K562 (cell line): ENCODE measurements around the gene OR13C5.

Experiments
- AFF4 ChIP-seq: sonication (generic); formaldehyde crosslinking; IDR thresholded peaks from 2 replicates; pipeline ENCODE4 v1.8.0; 2023; ENCODE audit warnings: mild to moderate bottlenecking, missing genetic modification reagents
- CEBPG ChIP-seq, 3 experiments: fragments of 200-800 bp in 1 of 3; sonication (Bioruptor generic) in 1 of 3; sonication (generic) in 1 of 3; formaldehyde crosslinking in 1 of 3; IDR thresholded peaks in 2 of 3; conservative IDR thresholded peaks in 1 of 3; 2 replicates each; pipeline versions ENCODE4 v1.6.1 to v1.8.0; 2016 to 2022; ENCODE audit warnings: missing compliant biosample characterization in 2 of 3, missing genetic modification characterization in 2 of 3, mild to moderate bottlenecking in 1 of 3, missing genetic modification reagents in 1 of 3
- EZH2 ChIP-seq: IDR thresholded peaks from 2 replicates; pipeline ENCODE4 v1.6.1; 2012; ENCODE audit warnings: low read depth, mild to moderate bottlenecking, inconsistent platforms, low read length, borderline replicate concordance
- HDAC6 ChIP-seq: IDR thresholded peaks from 2 replicates; pipeline ENCODE4 v1.6.1; 2012; ENCODE audit warnings: low read depth, mild to moderate bottlenecking, control low read depth, inconsistent platforms, low read length, moderate library complexity
- KDM1A ChIP-seq, 2 experiments: fragments of 450-650 bp; IDR thresholded peaks; 2 replicates each; pipeline ENCODE4 v1.6.1; 2016; ENCODE audit warnings: mild to moderate bottlenecking in 2 of 2
- NRF1 ChIP-seq, 2 experiments: fragments of 450-650 bp; IDR thresholded peaks in 1 of 2; conservative IDR thresholded peaks in 1 of 2; 2 replicates each; pipeline ENCODE4 v1.6.1; 2014; ENCODE audit warnings: mild to moderate bottlenecking in 2 of 2
- RCOR1 ChIP-seq, 2 experiments: IDR thresholded peaks; 2 replicates each; pipeline ENCODE4 v1.6.1; 2012; ENCODE audit warnings: low read depth in 2 of 2, low read length in 2 of 2, borderline replicate concordance in 1 of 2, improper control_type of control experiment in 1 of 2
- SP1 ChIP-seq: sonication (generic); formaldehyde crosslinking; IDR thresholded peaks from 2 replicates; pipeline ENCODE4 v1.8.1; 2022; ENCODE audit warnings: mild to moderate bottlenecking, missing genetic modification reagents
- TBP ChIP-seq: optimal IDR thresholded peaks from 2 replicates; pipeline ENCODE3; 2011; ENCODE audit warnings: low read depth, low read length, improper control_type of control experiment
- ZBTB33 ChIP-seq: sonication (generic); formaldehyde crosslinking; IDR thresholded peaks from 2 replicates; pipeline ENCODE4 v1.8.1; 2023; ENCODE audit warnings: mild to moderate bottlenecking, missing genetic modification reagents
- ZBTB9 ChIP-seq: fragments of 450-650 bp; formaldehyde crosslinking; IDR thresholded peaks from 2 replicates; pipeline ENCODE4 v1.4.0; 2020; ENCODE audit warnings: mild to moderate bottlenecking, moderate library complexity
- ZNF124 ChIP-seq: sonication (generic); formaldehyde crosslinking; IDR thresholded peaks from 2 replicates; pipeline ENCODE4 v1.8.1; 2022; ENCODE audit warnings: missing genetic modification reagents
- ZNF140 ChIP-seq: fragments of 250-450 bp; sonication (Bioruptor Pico); IDR thresholded peaks from 2 replicates; pipeline ENCODE4 v1.8.0; 2021; ENCODE audit warnings: moderate library complexity, mild to moderate bottlenecking, inconsistent platforms
- ZNF639 ChIP-seq, 2 experiments: fragments of 200-800 bp in 1 of 2; sonication (Bioruptor generic) in 1 of 2; sonication (generic) in 1 of 2; formaldehyde crosslinking in 1 of 2; IDR thresholded peaks in 1 of 2; conservative IDR thresholded peaks in 1 of 2; 2 replicates each; pipeline versions ENCODE4 v1.5.0 to v1.6.1; 2016 to 2020; ENCODE audit warnings: missing compliant biosample characterization in 1 of 2, missing genetic modification characterization in 1 of 2, missing genetic modification reagents in 1 of 2

- TF ChIP-seq KDM1A (IDR thresholded peaks at IDR 0.05) (no peak), CEBPG (CRISPR knock-in tag; IDR thresholded peaks at IDR 0.05) (no peak), CEBPG (tag; conservative IDR thresholded peaks at IDR 0.05 in 1 of 2, IDR thresholded peaks at IDR 0.05 in 1 of 2) (no peak), ZBTB33 (CRISPR knock-in tag) (no peak), AFF4 (CRISPR knock-in tag) (no peak), ZNF124 (no peak), ZNF140 (CRISPR knock-in tag) (no peak), ZNF639 (CRISPR knock-in tag; conservative IDR thresholded peaks at IDR 0.05 in 1 of 2, IDR thresholded peaks at IDR 0.05 in 1 of 2) (no peak), EZH2 (no peak), ZBTB9 (CRISPR knock-in tag) (no peak), TBP (no peak), HDAC6 (no peak), RCOR1 (IDR thresholded peaks at IDR 0.05; ENCODE audit: borderline replicate concordance in 1 of 2, low read depth in 2 of 2, low read length in 2 of 2) (no peak), SP1 (CRISPR knock-in tag) (no peak), NRF1 (conservative IDR thresholded peaks at IDR 0.05 in 1 of 2, IDR thresholded peaks at IDR 0.05 in 1 of 2) (no peak)
Measured at GRCh38 chr9:104617418-104617817, 18.2 kb upstream of the OR13C5 start.
